Stimulated activated CD4-positive, alpha-beta T cell treated with anti-CD3 and anti-CD28 coated beads, Interleukin-1b, Interleukin-23, amount 100 ng/mL, for 1 hour (primary cell): ENCODE measurements around the gene GARNL3.

Experiments used
- DNase-seq, 2 donors: peaks; one replicate each; pipeline ENCODE4 v3.0.0-alpha.2; 2020; ENCODE audit warnings: low read depth in 2 of 2

The GARNL3 gene

GRCh38 chr9:127405344-127406125, 141.0 kb downstream of the GARNL3 start:
- DNase-seq, result no peak

DNA sequence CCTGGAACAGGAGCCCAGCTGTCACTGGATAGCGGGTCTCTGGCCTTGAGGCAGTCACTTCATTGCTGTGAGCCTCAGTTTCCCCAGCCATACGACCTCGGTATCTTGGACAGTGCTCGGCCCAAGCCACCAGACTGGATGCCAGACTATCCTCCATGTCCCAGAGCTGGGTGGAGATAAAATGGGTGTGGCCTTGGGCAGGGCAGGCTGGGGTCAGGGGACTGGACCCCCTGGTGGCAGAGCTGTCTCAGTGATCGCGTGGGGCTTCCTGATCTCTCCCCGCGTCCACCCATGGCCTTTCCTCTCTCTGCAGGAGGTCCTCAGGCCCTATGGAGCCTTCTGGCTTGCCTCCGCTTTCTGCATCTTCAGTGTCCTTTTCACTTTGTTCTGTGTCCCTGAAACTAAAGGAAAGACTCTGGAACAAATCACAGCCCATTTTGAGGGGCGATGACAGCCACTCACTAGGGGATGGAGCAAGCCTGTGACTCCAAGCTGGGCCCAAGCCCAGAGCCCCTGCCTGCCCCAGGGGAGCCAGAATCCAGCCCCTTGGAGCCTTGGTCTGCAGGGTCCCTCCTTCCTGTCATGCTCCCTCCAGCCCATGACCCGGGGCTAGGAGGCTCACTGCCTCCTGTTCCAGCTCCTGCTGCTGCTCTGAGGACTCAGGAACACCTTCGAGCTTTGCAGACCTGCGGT, 142.4 kb downstream of the GARNL3 start:
- DNase-seq, result no peak

- DNase-seq, result no peak
Measured at GRCh38 chr9:127407492-127407843, 142.9 kb downstream of the GARNL3 start.

DNA sequence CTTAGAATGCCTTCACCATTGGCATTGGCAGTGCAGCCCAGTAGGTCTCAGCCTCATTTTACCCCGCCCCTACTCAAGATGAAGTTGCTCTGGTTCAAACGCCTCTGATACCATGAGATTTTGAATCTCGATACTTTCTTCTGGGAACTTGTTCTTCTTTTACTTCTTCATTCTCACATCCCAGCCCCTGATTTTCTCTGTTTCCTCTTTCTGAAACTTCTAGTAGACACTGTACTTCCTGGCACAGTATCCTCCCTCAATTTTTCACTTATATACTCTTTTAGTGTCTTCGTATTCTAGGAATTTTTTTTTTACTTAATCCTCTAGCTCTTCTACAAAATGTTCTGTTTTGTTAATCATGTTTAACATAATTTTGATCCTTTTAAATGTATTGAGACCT, 146.5 kb downstream of the GARNL3 start:
- no peak for DNase-seq

DNA sequence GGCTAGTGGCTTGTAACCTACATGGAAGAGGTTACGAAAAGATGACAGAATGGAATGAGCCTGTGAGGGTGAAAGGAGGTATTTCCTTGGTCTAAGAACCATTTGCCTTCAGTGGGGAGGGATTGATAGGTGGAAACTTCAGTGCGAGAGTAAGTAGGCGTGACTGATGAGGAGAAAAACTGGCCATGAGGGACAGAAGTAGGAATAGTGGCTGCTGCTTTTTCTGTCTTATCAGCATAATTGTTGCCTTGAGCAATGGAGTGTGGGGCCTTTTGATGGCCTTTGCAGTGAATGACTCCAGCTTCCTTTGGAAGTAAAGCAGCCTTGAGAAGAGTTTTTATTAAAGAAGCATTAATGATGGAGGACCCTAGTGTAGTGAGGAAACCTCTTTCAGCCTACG, 150.6 kb downstream of the GARNL3 start:
- no peak for DNase-seq

DNA sequence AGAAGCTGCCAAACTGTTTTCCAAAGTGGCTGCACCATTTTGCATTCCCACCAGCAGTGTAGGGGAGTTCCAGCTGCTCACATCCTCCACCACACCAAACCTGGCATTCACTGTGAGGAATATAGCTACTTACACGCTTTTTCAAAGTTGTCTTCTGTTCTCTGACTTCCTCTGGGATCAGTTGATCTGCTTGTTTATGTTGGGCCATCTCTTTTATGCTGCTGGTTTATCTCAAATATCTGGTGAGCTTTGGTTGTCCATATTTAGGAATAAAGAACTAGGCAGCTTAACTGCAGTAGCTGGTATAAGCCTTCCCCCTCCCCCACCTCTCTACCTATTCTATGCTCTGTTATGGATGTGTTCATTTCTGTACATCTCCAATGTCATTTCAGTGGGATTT, 151.1 kb downstream of the GARNL3 start:
- no peak for DNase-seq

- DNase-seq, result no peak
Measured at GRCh38 chr9:127417131-127418036, 152.8 kb downstream of the GARNL3 start.

DNA sequence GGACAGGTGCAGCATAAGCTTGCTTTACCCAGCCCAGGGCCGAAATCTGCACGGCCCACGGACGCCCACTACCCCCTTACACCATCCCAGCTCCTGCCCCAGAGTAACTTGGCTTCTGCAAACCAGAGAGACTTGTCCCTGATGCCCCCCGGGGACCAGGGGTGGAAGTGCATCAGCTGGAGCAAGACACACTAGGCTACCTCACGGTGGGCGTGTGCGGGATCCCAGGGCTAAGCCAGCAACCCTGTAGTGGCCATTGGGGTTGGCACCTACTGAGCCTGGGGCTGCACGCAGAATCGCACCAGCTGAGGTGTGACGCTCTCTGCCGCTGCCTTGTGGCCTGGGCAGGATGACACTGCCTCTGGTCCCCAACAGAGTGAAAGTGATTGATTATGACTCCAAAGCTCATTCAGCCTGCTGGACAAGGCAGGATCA, 153.5 kb downstream of the GARNL3 start:
- no peak for DNase-seq

GRCh38 chr9:127419348-127419747, 154.8 kb downstream of the GARNL3 start:
- DNase-seq, result no peak

DNA sequence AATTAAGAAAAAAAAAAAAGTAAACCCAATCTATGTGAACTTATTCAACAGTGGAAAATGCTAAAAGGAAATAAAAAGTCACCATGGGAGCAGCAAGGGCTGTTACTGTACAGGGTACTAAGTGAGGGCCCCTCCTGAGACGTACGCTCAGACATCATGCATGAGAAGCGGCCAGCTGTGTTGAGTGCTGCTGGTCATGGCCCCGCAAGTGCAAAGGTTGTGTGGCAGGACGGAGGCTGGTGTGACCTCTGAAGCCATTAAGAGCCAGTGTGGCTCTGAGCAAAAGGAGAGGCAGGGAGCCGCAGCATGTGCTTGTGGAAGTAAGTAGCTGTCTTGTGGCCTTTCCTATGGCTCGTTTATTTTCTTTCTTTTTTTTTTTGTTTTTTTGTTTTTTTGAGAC, 156.5 kb downstream of the GARNL3 start:
- no peak for DNase-seq

DNA sequence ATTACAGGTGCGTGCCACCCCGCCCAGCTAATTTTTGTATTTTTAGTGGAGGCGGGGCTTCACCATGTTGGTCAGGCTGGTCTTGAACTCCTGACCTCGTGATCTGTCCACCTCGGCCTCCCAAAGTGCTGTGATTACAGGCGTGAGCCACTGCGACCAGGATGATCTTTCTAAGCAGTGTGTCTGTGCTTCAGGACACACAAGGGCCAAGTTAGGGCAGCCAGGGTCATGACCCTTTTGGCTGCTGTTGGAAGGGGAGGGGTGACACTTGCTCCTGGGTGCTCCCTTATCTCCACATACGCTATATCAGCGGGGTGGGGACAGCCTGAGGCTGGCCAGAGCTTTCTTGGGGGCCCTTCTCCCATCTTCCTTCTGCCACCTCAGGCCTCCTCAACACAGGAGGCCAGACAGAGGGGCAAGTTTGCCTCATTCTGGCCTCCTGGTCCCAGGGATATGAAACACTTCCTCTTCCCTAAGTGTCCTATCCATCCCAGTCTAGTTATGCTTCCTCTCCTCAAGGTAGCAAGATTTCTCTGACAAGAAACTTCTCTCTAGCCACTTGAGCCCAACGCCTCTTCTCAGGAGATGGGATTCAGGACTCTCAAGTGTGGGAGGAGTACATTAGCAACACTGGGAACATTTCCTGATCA, 157.7 kb downstream of the GARNL3 start:
- DNase-seq, result no peak

- no peak for DNase-seq
Measured at GRCh38 chr9:127422787-127423186, 158.2 kb downstream of the GARNL3 start.

- DNase-seq, result no peak
Measured at GRCh38 chr9:127423476-127423933, 158.9 kb downstream of the GARNL3 start.

GRCh38 chr9:127423934-127424675, 159.5 kb downstream of the GARNL3 start, which contains the start of gene ZNF79:
Gene ZNF79, plus strand, starts transcription at chr9:127424382. Its CDS starts 406 bp downstream, at chr9:127424788.
- peak; percentile 69 to 79 for DNase-seq

DNA sequence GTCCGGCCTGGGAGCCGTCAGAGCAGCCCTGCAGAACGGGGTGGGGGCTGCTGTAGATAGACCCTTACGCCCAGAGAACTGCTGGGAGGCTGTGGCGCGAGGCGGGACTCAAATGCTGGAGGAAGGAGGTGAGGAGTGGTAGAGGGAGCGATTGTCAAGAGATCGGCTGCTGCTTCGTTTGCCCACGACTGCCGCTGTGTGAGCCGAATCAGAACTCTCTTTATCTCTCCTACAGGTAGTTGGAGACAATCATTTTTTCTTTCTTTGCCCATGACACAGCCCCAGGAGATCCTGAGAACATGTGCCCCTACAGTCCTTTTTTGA, 160.1 kb downstream of the GARNL3 start:
- no peak for DNase-seq

- DNase-seq, result no peak
Measured at GRCh38 chr9:127426756-127427155, 162.2 kb downstream of the GARNL3 start.

DNA sequence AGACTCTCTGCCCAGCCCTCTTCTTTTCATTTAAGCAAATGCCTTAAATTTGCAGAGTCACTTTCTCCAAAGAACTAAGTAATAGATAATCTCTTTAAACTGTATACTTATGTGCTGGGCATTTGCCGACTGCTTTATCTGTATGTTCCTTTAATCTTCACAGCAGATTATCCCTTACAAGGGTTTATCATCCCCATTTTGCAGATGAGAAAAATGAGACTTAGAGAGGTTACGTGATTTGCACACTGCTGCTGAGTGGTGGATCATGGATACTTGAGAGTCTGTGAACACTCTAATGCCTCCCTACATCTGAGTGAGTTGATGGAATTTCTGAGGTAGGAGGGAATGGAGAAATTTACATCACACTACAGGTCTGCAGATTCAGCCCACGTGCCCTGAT, 163.8 kb downstream of the GARNL3 start:
- no peak for DNase-seq

DNA sequence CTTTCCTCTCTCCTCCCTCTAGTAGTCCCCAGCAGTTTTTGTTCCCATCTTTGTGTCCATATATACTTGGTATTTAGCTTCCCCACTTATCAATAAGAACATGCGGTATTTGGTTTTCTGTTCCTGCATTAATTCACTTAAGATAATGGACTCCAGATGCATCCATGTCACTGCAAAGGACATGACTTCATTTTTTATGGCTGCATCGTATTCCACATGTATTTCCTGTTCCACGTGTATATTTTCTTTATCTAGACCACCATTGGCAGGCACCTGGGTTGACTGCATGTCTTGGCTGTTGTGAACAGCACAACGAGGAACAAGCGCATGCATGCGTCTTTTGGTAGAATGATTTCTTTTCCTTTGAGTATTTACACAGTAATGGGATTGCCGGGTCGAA, 165.8 kb downstream of the GARNL3 start:
- DNase-seq, result no peak

- DNase-seq, result no peak
Measured at GRCh38 chr9:127437497-127438264, 173.1 kb downstream of the GARNL3 start.

- DNase-seq, result no peak
Measured at GRCh38 chr9:127438394-127438793, 173.8 kb downstream of the GARNL3 start.
